HepG2 (cell line): ENCODE results near the gene EFCAB13. TPM values are rescaled to one million over a fixed set of nuclear protein-coding genes. Genes with fewer than 3 reads are reported as not detected.

Source experiments
- CENPX ChIP-seq: sonication (generic); formaldehyde crosslinking; IDR thresholded peaks from 2 replicates; pipeline ENCODE4 v1.9.0; 2021; ENCODE audit warnings: mild to moderate bottlenecking, missing genetic modification reagents, moderate library complexity
- ELF3 ChIP-seq: IDR thresholded peaks from 2 replicates; pipeline ENCODE4 v1.6.1; 2016; ENCODE audit warnings: missing genetic modification reagents, missing compliant biosample characterization
- GTF2F1 ChIP-seq: fragments of 150-350 bp; IDR thresholded peaks from 2 replicates; pipeline ENCODE4 v1.6.1; 2014; ENCODE audit warnings: low read length
- IKZF1 ChIP-seq: fragments of 450-650 bp; IDR thresholded peaks from 2 replicates; pipeline ENCODE4 v1.7.1; 2016
- MAFK ChIP-seq, 2 experiments: IDR thresholded peaks in 1 of 2; conservative IDR thresholded peaks in 1 of 2; 2 replicates each; pipeline ENCODE4 v1.6.1; 2011; ENCODE audit warnings: improper control_type of control experiment in 2 of 2, low read length in 2 of 2
- MTA3 ChIP-seq: sonication (generic); formaldehyde crosslinking; IDR thresholded peaks from 2 replicates; pipeline ENCODE4 v1.4.0; 2020; ENCODE audit warnings: missing genetic modification reagents
- NR1H2 ChIP-seq: sonication (generic); formaldehyde crosslinking; IDR thresholded peaks from 2 replicates; pipeline ENCODE4 v1.8.1; 2022; ENCODE audit warnings: low read depth, missing genetic modification reagents, borderline replicate concordance
- PCBP1 ChIP-seq: fragments of 200-400 bp; formaldehyde crosslinking; IDR thresholded peaks from 2 replicates; pipeline ENCODE4 v1.6.1; 2017; ENCODE audit warnings: mild to moderate bottlenecking, low read depth, low read length, borderline replicate concordance
- POLR2AphosphoS5 ChIP-seq: IDR thresholded peaks from 2 replicates; pipeline ENCODE4 v1.6.1; 2012; ENCODE audit warnings: low read depth, low read length
- SP1 ChIP-seq, 2 experiments: fragments of 450-650 bp in 1 of 2; sonication (generic) in 1 of 2; formaldehyde crosslinking in 1 of 2; IDR thresholded peaks; 2 replicates each; pipeline versions ENCODE4 v1.4.0 to v1.6.1; 2016 to 2020; ENCODE audit warnings: missing genetic modification reagents in 1 of 2
- SYNCRIP ChIP-seq: fragments of 200-400 bp; formaldehyde crosslinking; IDR thresholded peaks from 2 replicates; pipeline ENCODE4 v1.6.1; 2018; ENCODE audit warnings: mild to moderate bottlenecking, low read depth, low read length; ENCODE audit not compliant: insufficient read depth
- U2AF1 ChIP-seq: fragments of 200-400 bp; formaldehyde crosslinking; optimal IDR thresholded peaks from 2 replicates; pipeline ENCODE3; 2017; ENCODE audit warnings: mild to moderate bottlenecking, low read depth, low read length
- ZNF10 ChIP-seq: sonication (generic); formaldehyde crosslinking; IDR thresholded peaks from 2 replicates; pipeline ENCODE4 v1.4.0; 2020; ENCODE audit warnings: mild to moderate bottlenecking, low read depth, missing genetic modification reagents, borderline replicate concordance
- ZNF160 ChIP-seq: sonication (generic); formaldehyde crosslinking; IDR thresholded peaks from 2 replicates; pipeline ENCODE4 v1.8.0; 2022; ENCODE audit warnings: mild to moderate bottlenecking, inconsistent platforms, missing genetic modification reagents
- ZNF207 ChIP-seq: fragments of 450-650 bp; IDR thresholded peaks from 2 replicates; pipeline ENCODE4 v1.6.1; 2016; ENCODE audit warnings: antibody characterized with exemption, borderline replicate concordance
- ZNF30 ChIP-seq: sonication (generic); formaldehyde crosslinking; IDR thresholded peaks from 2 replicates; pipeline ENCODE4 v1.5.0; 2020; ENCODE audit warnings: mild to moderate bottlenecking, missing genetic modification reagents
- ZNF335 ChIP-seq: sonication (generic); formaldehyde crosslinking; IDR thresholded peaks from 2 replicates; pipeline ENCODE4 v1.4.0; 2020; ENCODE audit warnings: missing genetic modification reagents
- ZNF768 ChIP-seq: sonication (generic); formaldehyde crosslinking; IDR thresholded peaks from 2 replicates; pipeline ENCODE4 v1.4.0; 2020; ENCODE audit warnings: missing genetic modification reagents
- ZSCAN12 ChIP-seq: sonication (generic); formaldehyde crosslinking; IDR thresholded peaks from 2 replicates; pipeline ENCODE4 v1.9.0; 2021; ENCODE audit warnings: mild to moderate bottlenecking, missing genetic modification reagents
- ZSCAN5A ChIP-seq: sonication (generic); formaldehyde crosslinking; IDR thresholded peaks from 2 replicates; pipeline ENCODE4 v1.8.0; 2022; ENCODE audit warnings: mild to moderate bottlenecking, missing genetic modification reagents, borderline replicate concordance
- polyA plus RNA-seq, 8 experiments: library from polyadenylated mRNA; depleted of rRNA in 3 of 8; stranded (reverse) in 7 of 8; unstranded in 1 of 8; fragments of >200 nt; fragmentation: Illumina TruSeq in 4 of 8; extraction: Trizol in 4 of 8; gene quantifications; 2 replicates each; pipeline versions ENCODE4 v1.2.1 to v1.2.3, GENCODE V29; 2011 to 2016; ENCODE audit warnings: low read depth in 4 of 8, missing spikeins in 1 of 8, mixed read lengths in 1 of 8; ENCODE audit not compliant: insufficient read depth in 1 of 8
- total RNA-seq, 5 experiments: library from RNA; depleted of rRNA; stranded (reverse); fragments of >200 nt; fragmentation: Illumina TruSeq; extraction: Trizol; gene quantifications; 2 replicates each; pipeline ENCODE4 v1.2.3, GENCODE V29; 2016; ENCODE audit warnings: low read depth in 1 of 5
- TF ChIP-seq, protein P1 (sequence below): sonication (generic); formaldehyde crosslinking; IDR thresholded peaks from 2 replicates; pipeline ENCODE4 v1.4.0; 2020; ENCODE audit warnings: missing genetic modification reagents, borderline replicate concordance
- TF ChIP-seq, protein P2 (sequence below): sonication (generic); formaldehyde crosslinking; IDR thresholded peaks from 2 replicates; pipeline ENCODE4 v1.8.0; 2023; ENCODE audit warnings: mild to moderate bottlenecking, missing genetic modification reagents
- TF ChIP-seq, protein P3 (sequence below): sonication (generic); formaldehyde crosslinking; IDR thresholded peaks from 2 replicates; pipeline ENCODE4 v1.4.0; 2020; ENCODE audit warnings: missing genetic modification reagents, borderline replicate concordance

Gene EFCAB13
- total and polyA plus RNA-seq, 2 of the 13 experiments (the other 11 are each of a cell fraction or from before 2014, with no cell fraction given): 0.22 to 0.71 TPM

GRCh38 chr17:47291242-47291873 is 32.4 kb upstream of the EFCAB13 start (continued):
- no peak for TF ChIP-seq ZNF768
- TF ChIP-seq, protein P1, sequence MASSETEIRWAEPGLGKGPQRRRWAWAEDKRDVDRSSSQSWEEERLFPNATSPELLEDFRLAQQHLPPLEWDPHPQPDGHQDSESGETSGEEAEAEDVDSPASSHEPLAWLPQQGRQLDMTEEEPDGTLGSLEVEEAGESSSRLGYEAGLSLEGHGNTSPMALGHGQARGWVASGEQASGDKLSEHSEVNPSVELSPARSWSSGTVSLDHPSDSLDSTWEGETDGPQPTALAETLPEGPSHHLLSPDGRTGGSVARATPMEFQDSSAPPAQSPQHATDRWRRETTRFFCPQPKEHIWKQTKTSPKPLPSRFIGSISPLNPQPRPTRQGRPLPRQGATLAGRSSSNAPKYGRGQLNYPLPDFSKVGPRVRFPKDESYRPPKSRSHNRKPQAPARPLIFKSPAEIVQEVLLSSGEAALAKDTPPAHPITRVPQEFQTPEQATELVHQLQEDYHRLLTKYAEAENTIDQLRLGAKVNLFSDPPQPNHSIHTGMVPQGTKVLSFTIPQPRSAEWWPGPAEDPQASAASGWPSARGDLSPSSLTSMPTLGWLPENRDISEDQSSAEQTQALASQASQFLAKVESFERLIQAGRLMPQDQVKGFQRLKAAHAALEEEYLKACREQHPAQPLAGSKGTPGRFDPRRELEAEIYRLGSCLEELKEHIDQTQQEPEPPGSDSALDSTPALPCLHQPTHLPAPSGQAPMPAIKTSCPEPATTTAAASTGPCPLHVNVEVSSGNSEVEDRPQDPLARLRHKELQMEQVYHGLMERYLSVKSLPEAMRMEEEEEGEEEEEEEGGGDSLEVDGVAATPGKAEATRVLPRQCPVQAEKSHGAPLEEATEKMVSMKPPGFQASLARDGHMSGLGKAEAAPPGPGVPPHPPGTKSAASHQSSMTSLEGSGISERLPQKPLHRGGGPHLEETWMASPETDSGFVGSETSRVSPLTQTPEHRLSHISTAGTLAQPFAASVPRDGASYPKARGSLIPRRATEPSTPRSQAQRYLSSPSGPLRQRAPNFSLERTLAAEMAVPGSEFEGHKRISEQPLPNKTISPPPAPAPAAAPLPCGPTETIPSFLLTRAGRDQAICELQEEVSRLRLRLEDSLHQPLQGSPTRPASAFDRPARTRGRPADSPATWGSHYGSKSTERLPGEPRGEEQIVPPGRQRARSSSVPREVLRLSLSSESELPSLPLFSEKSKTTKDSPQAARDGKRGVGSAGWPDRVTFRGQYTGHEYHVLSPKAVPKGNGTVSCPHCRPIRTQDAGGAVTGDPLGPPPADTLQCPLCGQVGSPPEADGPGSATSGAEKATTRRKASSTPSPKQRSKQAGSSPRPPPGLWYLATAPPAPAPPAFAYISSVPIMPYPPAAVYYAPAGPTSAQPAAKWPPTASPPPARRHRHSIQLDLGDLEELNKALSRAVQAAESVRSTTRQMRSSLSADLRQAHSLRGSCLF: no peak
- no peak for TF ChIP-seq SP1 (IDR thresholded peaks at IDR 0.05)
- TF ChIP-seq SP1 (CRISPR knock-in tag; IDR thresholded peaks at IDR 0.05): no peak
- TF ChIP-seq, protein P2, sequence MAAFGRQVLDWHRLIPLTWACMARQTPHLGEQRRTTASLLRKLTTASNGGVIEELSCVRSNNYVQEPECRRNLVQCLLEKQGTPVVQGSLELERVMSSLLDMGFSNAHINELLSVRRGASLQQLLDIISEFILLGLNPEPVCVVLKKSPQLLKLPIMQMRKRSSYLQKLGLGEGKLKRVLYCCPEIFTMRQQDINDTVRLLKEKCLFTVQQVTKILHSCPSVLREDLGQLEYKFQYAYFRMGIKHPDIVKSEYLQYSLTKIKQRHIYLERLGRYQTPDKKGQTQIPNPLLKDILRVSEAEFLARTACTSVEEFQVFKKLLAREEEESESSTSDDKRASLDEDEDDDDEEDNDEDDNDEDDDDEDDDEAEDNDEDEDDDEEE (CRISPR knock-in tag): no peak
- TF ChIP-seq ZNF30 (CRISPR knock-in tag): no peak
- no peak for TF ChIP-seq U2AF1
- no peak for TF ChIP-seq SYNCRIP
- no peak for TF ChIP-seq ZSCAN5A (CRISPR knock-in tag)
- no peak for TF ChIP-seq MAFK (conservative IDR thresholded peaks at IDR 0.05 in 1 of 2, IDR thresholded peaks at IDR 0.05 in 1 of 2; ENCODE audit: low read length in 2 of 2)
- no peak for TF ChIP-seq IKZF1
- no peak for TF ChIP-seq GTF2F1
- no peak for TF ChIP-seq NR1H2 (CRISPR knock-in tag)
- TF ChIP-seq CENPX (CRISPR knock-in tag): no peak
- no peak for TF ChIP-seq ELF3 (CRISPR knock-in tag)
- TF ChIP-seq ZNF160 (CRISPR knock-in tag): no peak
- TF ChIP-seq ZNF207: no peak
- TF ChIP-seq ZSCAN12 (CRISPR knock-in tag): no peak
- TF ChIP-seq, protein P3, sequence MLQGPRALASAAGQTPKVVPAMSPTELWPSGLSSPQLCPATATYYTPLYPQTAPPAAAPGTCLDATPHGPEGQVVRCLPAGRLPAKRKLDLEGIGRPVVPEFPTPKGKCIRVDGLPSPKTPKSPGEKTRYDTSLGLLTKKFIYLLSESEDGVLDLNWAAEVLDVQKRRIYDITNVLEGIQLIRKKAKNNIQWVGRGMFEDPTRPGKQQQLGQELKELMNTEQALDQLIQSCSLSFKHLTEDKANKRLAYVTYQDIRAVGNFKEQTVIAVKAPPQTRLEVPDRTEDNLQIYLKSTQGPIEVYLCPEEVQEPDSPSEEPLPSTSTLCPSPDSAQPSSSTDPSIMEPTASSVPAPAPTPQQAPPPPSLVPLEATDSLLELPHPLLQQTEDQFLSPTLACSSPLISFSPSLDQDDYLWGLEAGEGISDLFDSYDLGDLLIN: no peak
- no peak for TF ChIP-seq PCBP1
- TF ChIP-seq POLR2AphosphoS5: no peak
- TF ChIP-seq ZNF335 (CRISPR knock-in tag): no peak
- no peak for TF ChIP-seq MTA3
- TF ChIP-seq ZNF10 (CRISPR knock-in tag): no peak
